Measurements from ENCODE around the gene ANOS1.

The ANOS1 gene

DNA sequence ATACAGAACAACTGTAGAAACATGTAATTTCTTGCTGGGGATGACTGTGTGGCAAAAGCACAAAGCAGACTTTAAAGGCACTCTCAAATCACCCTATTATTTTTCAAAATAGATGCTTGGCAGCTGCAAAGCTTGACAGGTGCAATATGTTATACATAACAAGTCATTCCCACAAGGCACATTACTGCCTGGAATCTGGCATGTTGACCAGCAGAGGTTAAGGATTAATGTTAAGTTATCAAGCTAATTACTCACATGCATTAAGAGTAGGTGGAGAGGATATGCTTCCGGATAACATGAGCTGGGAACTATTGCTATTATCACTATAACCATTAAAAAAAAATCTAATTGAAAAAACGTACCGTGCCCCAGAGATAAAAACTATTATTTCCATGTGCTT, 17.8 kb downstream of the ANOS1 start:
- DNase-seq (ENCODE audit: low read depth): no peak

DNA sequence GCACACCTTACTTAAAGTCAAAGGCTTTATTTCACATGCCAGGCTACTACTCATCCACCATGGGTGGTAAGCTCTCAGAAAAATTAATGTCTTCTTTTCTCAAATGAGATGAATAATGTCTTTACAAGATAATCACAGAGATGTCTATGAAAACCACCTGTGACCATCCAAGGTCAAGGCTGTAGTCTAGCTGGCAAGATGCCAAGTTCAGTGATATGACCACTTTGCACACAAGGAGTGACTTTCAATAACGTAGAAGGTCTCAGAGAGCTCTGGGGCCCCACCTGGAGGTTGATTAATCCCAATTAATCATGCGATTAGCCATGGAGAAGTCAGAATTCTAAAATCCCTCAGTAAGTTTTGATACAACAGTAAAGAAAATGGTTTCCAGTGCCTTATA, 20.5 kb downstream of the ANOS1 start:
- no peak for DNase-seq (ENCODE audit: low read depth)

DNA sequence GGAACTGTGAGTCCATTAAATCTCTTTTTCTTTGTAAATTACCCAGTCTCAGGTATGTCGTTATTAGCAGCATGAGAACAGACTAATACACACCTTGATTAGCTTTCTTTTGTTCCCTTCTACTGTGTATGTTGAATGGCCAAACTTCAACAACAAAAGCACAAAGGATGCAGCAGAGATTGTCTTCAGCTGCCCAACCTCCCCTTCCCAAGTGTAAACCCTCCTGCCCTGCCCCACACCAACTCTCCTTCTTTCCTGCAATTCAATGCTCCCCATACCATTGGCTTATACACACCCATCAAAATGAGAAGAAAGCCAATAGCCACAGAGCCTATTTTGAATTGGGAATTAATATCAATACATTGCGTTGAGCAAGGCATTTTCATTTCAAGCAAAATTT, 27.8 kb downstream of the ANOS1 start:
- no peak for DNase-seq (ENCODE audit: low read depth)

DNA sequence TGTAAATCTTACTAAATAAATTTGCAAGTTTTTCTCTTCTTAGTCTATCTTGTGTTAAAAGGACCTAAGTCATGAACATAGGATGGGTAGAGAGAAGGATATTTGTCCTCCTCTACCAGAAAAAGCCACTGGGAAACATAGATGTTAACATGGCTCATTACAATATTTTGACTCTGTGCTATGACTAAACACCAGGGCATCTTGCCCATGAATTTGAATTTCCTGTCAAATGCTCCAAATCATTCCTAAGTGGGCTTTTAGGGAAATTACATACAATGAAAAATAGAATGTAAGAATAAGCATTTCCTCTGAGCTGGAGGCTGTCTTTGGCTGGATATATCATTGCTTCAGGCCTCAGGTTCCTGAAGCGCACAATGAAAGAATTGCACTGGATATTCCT, 39.1 kb downstream of the ANOS1 start:
- DNase-seq (ENCODE audit: low read depth): no peak

DNA sequence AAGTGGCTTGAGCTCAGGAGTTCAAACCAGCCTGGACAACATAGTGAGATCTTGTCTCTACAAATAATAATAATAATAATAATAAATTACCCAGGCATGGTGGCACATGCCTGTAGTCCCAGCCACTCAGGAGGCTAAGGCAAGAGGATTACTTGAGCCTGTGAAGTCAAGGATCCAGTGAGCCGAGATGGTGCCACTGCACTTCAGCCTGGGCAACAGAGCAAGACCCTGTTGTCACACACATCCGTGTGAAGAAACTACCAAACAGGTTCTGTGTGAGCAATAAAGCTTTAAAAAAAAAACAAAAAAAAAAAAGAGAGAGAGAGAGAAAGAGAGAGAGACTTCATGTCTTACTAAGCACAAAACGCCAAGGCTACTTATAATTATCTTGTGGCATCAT, 42.5 kb downstream of the ANOS1 start:
- no peak for DNase-seq (ENCODE audit: low read depth)

DNA sequence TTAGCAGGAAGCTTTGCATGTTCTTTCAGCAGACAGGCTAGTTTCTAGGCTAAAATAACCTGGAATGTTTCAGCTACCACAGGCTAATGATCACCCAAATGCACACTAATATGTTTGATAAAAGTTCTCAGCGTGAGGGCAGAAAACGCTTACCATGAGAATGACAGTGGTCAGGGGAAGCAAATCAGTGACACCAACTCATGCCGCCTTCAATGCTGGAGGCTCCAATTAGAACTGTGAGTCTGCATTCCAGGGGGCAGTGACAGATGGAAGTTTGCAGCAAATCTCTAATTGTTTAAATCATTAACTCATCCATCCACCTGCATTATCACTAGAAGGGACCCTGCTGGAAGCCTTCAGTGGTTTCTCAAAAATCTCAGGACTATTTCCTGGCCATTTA, 43.2 kb downstream of the ANOS1 start:
- no peak for DNase-seq (ENCODE audit: low read depth)

DNA sequence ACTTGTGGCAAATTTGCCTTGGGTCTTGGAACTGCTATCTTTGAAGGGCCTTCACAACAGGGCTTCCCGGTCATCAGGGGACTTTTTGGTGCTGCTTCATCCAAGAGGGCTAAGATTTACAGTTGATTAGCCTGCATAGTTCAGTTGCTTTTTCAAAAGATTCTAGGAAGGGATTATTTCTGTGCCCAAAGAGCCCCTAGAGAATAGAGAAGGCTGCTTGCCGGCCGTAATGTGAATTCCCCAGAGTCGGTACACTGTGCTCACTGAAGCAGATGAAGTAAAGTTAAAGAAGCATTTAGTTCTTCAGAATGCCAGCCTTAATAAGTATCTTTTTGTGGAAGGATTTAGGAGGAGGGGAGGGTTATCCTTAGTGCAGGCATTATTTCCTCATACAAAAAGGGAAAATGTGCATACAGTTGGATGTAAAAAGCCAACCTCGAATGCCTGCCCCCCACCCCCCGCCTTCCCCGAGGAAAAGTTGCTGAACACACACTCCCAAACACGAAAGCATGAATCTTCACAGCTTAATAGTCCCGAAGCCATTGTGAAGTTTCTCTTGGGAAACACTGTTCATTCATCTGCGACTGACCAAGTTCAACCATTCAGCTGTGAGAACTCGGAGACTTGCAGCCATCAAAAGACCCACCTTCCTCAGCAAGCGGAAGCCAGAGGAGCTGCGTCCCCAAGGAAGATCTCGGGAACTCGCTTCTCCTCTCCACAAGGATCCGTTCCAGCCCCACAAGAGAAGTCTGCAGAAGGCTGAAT, 47.6 kb downstream of the ANOS1 start:
- DNase-seq (ENCODE audit: low read depth): no peak

DNA sequence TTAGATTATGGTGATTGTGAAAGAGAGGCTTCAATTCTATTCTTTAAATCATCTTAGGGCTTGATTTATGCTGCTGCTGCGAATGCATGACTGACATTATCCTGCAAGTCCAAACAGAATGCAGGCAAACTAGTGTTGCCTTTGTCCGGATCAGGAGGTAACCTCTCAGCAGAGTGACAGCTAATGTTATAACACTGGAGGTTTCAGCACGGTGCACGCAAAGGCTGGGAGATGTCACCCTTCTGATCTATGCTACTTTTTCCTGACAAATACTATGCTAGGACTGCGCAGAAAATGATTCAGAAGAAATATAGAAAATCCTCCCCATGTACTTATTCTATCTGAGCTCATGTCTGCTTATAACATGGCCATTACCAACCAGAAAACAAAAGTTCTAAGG, 48.2 kb downstream of the ANOS1 start:
- no peak for DNase-seq (ENCODE audit: low read depth)

DNA sequence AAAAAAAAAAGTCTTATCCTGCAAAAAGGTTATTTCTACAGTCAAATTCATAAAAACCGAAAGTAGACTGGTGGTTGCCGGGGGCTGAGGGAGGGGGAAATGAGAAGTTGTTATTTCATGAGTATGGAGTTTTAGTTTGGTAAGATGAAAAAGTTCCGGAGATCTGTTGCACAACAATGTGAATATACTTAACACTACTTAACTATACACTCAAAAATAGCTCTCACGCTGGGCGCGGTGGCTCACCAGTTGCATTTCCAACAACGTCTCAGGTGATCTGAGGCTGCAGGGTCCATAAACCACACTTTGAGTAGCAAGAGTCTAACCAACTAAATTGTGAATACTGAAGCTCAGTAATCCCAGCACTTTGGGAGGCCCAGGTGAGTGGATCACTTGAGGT, 52.4 kb downstream of the ANOS1 start:
- DNase-seq (ENCODE audit: low read depth): no peak

DNA sequence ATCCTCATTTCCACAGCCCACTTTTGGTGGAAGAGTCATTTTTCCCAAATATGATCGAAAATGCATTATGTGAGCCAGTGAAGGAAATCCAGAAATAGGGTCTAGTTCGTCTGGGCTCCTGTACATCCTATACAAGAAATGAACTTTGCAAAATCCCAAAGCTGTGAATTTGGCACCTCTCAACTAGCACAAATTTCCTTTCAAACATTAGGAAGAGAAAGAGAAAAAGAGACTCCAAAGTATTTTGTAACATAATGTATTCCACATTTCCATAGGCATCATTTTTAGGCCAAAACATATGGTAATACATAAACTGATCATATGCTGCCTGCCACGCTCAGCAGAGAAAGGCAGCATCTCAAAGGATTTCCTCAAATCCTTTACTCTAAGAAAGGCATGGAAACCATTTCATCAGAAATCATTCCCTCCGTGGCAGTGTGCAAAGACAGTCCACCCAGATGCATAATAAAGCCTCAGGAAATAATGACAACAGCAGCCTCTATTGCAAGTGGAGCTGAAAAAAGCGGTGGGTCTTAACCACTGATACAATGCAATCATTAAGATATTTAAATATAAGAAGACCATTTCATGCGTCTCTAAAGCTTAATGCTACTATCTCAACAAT, 56.8 kb downstream of the ANOS1 start:
- no peak for DNase-seq (ENCODE audit: low read depth)

DNA sequence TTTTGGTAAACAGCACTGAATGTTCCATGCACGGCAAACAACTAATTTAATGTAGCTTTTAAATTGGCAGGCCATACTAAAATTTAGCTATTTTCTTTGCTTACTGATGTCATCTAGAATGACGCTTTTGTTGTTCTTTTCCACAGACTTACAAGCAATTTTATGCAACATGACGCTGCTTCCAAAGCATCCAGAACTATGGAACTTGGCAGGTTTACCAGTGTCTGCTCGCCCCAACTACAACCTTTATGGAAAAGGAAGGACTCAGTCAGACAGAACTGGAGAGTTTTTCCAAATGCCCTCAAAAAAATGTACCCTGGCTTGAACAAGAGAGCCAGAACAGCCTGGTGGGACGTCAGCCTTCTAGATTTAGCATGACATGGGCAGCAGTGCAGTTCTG, 58.7 kb downstream of the ANOS1 start:
- DNase-seq (ENCODE audit: low read depth): no peak

DNA sequence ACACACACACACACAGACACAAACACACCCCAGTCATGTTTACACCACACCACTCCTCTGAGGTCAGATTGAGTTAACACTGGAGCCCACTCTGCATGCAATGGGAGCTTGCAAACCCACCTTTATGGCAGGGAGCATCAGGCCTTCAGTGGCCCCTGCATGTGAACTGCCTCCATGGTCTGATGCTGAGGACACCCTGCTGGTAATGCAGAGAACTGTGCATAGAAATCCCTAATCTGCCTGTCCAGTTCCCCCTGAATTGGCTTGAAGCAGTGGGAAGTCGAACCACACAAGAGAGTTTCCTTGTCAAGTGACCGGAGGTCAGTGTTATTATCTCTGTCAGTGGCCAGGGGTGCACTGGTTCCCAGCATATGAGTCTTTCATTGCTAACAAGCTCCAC, 59.8 kb downstream of the ANOS1 start:
- DNase-seq (ENCODE audit: low read depth): no peak

DNA sequence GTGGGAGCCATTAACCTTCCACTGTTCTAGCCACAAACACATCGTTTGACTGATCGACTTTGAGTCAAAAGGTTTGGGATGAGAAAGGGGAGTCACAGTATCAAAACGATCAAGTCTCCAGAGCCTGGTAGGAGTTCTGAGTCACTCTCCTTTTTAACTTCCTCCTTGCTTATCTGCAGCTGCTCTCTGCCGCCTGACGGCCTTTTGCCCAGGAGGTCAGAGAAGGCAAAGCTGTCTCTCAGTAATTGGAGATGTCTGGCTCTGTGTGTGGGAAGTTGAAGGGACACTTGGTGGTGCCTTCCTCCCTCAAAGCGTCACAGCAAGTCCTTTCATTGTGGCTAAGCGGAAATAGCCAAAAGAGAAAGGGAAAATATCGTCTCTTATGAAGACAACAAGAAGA, 63.1 kb downstream of the ANOS1 start:
- no peak for DNase-seq (ENCODE audit: low read depth)

DNA sequence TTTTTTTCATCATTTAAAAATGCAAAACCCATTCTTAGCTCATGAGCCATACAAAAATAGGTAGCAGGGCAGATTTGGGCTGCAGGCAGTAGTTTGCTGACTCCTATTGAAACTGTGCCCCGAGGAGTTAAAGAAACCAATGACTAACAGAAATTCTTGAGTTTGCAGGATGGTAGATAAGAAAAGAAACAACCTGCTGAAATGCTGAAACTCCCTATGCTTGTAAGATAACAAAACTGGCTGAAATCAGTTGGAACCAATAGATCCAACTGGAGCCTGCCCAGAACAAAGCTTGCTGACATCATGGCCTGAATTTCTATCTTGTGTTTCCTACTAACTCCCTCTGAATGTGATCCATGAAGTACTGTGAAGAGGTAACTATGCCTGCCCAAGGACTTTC, 68.6 kb downstream of the ANOS1 start:
- DNase-seq (ENCODE audit: low read depth): no peak

DNA sequence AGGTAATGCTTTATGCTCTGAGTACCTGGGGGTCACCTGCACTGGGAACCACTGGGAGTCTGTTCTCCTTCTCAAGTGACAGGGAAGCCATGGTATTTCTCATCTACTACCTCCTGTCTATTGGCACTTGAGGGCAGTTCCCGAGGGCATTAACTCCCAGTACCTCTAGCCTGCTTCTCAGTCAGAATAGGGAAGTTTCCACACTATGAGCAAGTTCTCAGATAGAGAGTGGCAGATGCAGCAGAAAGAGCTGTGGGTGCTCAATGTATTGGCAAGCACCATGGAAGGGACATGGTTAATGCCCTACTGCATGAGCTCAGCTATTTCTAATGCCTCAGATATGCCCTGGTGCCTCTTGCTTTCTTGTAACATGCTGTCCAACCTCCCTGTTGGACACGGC, 74.1 kb downstream of the ANOS1 start:
- DNase-seq (ENCODE audit: low read depth): no peak

DNA sequence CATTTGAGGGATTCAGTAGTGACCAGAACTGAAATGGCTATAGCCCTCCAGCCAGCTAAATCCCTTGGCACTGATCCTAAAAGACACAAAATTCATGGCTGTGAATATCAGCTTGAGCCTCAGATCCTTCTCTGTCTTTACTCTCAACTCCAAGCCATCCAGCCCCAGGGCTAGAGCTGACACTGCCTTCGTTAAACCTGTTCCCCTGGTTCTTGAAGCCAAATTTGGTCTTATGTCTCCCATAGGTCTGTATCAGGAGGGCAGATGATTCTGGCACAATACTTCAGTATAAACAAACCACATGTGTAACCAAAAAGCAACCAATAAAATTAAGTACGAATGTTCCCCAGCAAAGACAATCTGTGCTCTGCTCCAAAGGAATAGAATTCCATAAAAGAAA, 78.0 kb downstream of the ANOS1 start:
- DNase-seq (ENCODE audit: low read depth): no peak

DNA sequence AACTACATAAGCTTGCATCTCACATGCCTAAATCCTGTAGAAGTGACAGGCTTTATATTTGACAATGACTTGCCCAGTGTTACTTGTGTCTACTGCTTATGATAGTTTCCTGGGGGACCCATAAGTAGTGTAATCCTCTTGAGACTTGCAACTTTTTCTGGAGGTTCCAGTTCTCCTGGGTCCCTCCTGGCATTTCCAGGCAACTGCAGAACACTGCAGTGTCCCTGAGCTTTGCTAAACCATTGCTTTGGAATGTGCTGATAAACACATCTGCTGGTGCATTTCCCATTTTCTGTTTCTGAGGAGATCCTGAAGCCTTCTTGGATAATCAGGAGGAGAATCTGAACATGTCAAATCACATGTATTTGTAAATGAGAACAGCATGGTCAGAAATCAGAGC, 82.0 kb downstream of the ANOS1 start:
- no peak for DNase-seq (ENCODE audit: low read depth)

DNA sequence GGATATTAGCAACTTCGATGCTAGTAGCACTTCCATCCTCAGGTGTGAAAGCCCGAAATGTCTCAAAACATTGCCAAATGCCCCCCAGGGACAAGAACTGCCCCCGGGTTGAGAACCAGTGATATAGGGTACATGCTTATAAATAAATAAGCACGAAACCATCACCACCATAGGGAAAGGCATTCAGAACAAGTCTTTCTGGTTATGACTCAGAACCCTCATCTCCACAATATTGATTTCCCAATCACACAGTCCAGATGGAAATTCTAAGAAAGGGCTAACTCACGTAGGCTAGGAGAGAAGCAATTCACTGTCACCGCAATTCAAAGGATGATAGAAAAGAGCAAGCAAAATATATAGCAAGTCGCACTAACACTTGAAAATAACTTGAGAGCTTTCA, 84.8 kb downstream of the ANOS1 start:
- DNase-seq (ENCODE audit: low read depth): no peak

DNA sequence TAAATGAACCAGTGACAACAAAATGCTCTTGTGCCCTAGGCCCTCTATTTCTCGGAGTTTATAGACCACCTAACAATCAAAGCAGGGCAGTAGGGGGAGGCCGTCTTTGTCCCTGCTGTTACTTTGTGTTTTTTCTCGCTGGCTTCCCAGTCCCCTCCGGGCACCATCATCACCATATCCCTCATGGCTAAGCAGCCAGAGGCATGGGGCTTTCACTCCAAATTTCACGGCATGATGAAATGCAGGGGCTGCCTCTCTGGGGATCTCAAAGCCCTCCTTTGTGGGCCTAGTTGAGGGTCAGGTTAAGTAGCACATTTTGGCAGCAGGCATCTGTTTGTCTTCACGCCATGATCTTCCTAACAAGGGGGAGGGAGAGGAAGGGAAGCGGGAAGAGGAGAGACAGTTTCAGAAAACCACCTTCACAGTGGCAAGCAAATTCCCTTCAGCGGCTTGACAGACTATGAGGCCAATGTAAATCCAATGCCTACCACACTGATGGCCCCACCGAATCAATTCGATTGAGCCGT, 91.9 kb downstream of the ANOS1 start:
- no peak for DNase-seq (ENCODE audit: low read depth)

DNA sequence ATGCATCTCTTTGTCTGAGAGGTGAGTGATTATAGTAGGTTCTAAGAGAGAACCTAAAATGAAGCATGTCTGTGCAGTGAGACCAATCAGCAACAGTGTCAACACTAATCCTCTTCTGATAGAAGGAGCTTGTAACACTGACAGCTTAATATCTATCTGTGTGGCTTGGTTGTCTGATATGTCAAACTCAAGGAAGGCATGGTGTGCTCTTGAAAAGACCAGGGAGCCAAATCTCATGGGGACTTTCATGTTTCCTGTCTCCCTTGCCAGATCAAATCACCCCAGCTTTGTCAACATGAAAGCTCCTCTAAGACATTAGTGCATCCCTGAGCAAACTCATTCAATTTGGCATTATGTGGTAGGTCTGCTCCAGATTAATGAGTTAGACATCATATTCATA, 95.4 kb downstream of the ANOS1 start:
- no peak for DNase-seq (ENCODE audit: low read depth)

DNA sequence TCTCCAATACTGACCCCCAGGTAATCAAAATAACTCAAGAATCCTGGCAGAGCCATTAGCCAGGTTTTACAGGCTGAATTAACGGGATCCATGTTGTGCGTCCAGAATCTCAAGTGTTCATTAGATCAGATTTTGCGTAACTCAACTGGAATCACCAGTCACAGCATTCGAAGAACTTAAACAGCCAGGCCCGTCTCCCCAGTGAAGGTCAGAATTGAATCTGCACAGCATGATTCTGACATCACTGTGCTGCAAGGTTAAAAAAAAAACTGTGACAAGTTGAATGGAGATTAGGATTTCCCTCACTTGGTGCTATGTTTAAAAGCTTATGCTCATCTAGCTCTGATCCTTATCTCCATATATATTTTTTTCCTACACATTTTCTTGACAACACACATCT, 96.1 kb downstream of the ANOS1 start:
- no peak for DNase-seq (ENCODE audit: low read depth)

DNA sequence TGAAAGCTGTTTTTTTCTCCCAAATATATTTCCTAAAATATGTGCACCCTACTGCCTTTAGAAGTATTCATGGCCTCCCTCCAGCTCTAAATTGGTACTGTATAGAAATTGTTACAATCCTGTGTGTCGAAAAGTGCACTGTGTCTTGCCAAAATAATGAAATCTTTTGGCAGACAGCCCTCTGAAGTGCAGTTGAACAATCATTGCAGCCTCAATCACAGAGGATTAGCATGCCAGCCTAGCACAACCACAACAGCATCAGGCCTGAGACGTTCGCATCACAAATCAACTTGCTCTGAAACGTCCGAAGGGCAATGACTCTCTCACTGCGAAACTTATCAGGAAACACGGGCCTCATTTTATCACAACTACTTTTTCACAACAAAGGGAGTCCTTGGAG, 99.0 kb downstream of the ANOS1 start:
- DNase-seq (ENCODE audit: low read depth): no peak

DNA sequence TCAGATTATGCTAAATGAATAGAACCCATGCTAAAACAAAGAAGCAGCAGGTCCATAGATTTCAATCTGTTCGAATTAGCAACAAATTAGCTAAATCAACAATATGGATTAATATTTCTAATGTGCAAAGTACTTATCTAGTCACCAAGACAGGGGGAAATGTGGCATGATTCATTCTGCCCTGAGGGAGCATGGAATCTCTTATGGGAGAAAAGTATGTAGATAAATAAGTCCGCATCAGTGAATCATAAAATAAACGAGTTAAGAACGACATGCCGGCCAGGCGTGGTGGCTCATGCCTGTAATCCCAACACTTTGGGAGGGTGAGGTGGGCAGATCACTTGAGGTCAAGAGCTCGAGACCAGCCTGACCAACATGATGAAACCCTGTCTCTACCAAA, 102.1 kb downstream of the ANOS1 start:
- peak; percentile 23 for DNase-seq (ENCODE audit: low read depth)

DNA sequence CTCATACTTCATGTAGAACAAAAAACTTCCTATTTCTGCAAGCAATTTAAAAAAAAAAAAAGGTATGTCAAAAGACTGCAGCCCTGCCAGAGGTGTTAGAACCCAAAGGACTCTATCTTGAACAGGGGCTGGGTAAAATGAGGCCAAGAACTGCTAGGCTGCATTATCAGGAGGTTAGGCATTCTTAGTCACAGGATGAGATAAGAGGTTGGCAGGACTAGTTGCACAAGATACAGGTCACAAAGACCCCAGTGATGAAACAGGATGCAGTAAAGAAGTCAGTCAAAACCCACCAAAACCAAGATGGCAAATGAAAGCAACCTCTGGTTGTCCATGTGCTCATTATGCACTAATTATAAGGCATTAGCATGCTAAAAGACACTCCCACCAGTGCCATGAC, 104.1 kb downstream of the ANOS1 start:
- no peak for DNase-seq (ENCODE audit: low read depth)
